ENCODE results near the gene VPS16. TPM values are rescaled to one million over a fixed set of nuclear protein-coding genes. Genes with fewer than 3 reads are reported as not detected.

The VPS16 gene
- total and polyA plus RNA-seq, 2 of the 8 experiments (the other 6 are each of a cell fraction or from before 2014, with no cell fraction given) = 23.8 to 25.9 TPM

GRCh38 chr20:2837221-2837960, 3.2 kb upstream of the VPS16 start:
- Histone ChIP-seq H2BK120ac (replicated peaks; ENCODE audit: low read depth, low read length) (no peak overlapping the region), H3K27ac (ENCODE audit: low read depth, low read length) (no peak overlapping the region), H4K20me1 (replicated peaks in 1 of 2; ENCODE audit: control insufficient read depth in 1 of 2, insufficient read depth in 2 of 2, low read length in 2 of 2) (peaks cover 0 to 5% of the 10 kb centered on the region in 2 experiments), H3K79me1 (ENCODE audit: low read depth, low read length) (no peaks in the 10 kb centered on the region), H3K9me3 (ENCODE audit: insufficient read depth in 2 of 2, low read depth in 1 of 2, low read length in 1 of 2) (peaks cover 0 to 6% of the 10 kb centered on the region in 2 experiments; a peak in 1 of 4 replicates), H3K14ac (ENCODE audit: insufficient read length) (no peak overlapping the region), H4K8ac (ENCODE audit: extremely low read depth, insufficient read depth, low read length) (no peak overlapping the region), H3K23me2 (ENCODE audit: low read depth, low read length) (peaks cover 9% of the 10 kb centered on the region; the same call in 1 of the 2 replicates), H3K79me2 (ENCODE audit: control insufficient read depth in 1 of 2, insufficient read depth in 2 of 2, low read length in 2 of 2) (no peaks in the 10 kb centered on the region), H3K23ac (ENCODE audit: insufficient read length) (no peak overlapping the region), H2BK20ac (ENCODE audit: low read length) (no peak overlapping the region), H3K4me1 (replicated peaks in 1 of 4; ENCODE audit: control insufficient read depth in 3 of 4, insufficient read depth in 4 of 4, low read length in 3 of 4) (no peaks in the 10 kb centered on the region; a peak in 1 of 7 replicates), H4K91ac (replicated peaks; ENCODE audit: insufficient read length, low read length) (no peak overlapping the region), H3K27me3 (replicated peaks in 1 of 4; ENCODE audit: control insufficient read depth in 3 of 4, extremely low read depth in 1 of 4, insufficient read depth in 3 of 4, low read length in 3 of 4) (peaks cover 5 to 20% (median 18%) of the 10 kb centered on the region in 4 experiments), H3K18ac (ENCODE audit: extremely low read depth, low read length) (no peak overlapping the region), H3K4ac (replicated peaks; ENCODE audit: insufficient read length, low read depth, low read length) (no peak overlapping the region), H3K9ac (replicated peaks in 1 of 4; ENCODE audit: extremely low read depth in 1 of 4, low read depth in 3 of 4, low read length in 3 of 4) (no peak overlapping the region), H3K56ac (replicated peaks; ENCODE audit: insufficient read length, low read depth, low read length) (no peak overlapping the region), H3K4me3 (ENCODE audit: extremely low read depth in 1 of 4, insufficient read depth in 2 of 4, low read depth in 3 of 4, low read length in 4 of 4) (no peak overlapping the region), H2BK12ac (ENCODE audit: low read depth, low read length) (no peak overlapping the region), H4K5ac (ENCODE audit: insufficient read length, low read depth, low read length) (no peak overlapping the region), H2AK5ac (ENCODE audit: low read depth, low read length) (no peak overlapping the region), H3K4me2 (ENCODE audit: insufficient read depth in 1 of 2, low read depth in 2 of 2, low read length in 2 of 2) (no peak overlapping the region), H2BK5ac (ENCODE audit: low read depth, low read length) (no peak overlapping the region), H2BK15ac (ENCODE audit: low read length) (no peak overlapping the region), H3K36me3 (ENCODE audit: control insufficient read depth in 2 of 4, insufficient read depth in 4 of 4, low read length in 3 of 4) (peaks cover 0 to 5% (median 0%) of the 10 kb centered on the region in 4 experiments; a peak in 1 of 8 replicates), H2AFZ (ENCODE audit: low read length) (no peak overlapping the region)
- FAIRE-seq (no peak), DNase-seq (ENCODE audit: low read depth in 1 of 2, low spot score in 2 of 2) (no peak)
- POLR2A ChIA-PET (ENCODE audit: partially characterized antibody) = interaction anchor here (0.6 kb wide), 1 partner anchor 16 kb away, joined by 5 read pairs; no protein-coding TSS in a partner anchor
- CTCF ChIA-PET (ENCODE audit: partially characterized antibody) = interaction anchor here (1.8 to 4.1 kb wide), 2 partner anchors 14 to 82 kb away, joined by 6 to 20 read pairs; no protein-coding TSS in a partner anchor
- WGBS, 2 experiments (ENCODE audit: extremely low coverage in 1 of 2, insufficient coverage in 1 of 2, insufficient read length in 1 of 2, insufficient replicate concordance in 2 of 2, low coverage in 1 of 2, low lambda C conversion rate in 2 of 2, missing lambda C conversion rate in 1 of 2) = 91% methylated on average over 6 of the region's 6 CpGs; no CpG with 5 or more reads in 1 of the 2 experiments
- TF ChIP-seq GABPA (IDR thresholded peaks at IDR 0.05; ENCODE audit: borderline replicate concordance, insufficient read depth, low read length) = no peak
- TF ChIP-seq ATF2 (IDR thresholded peaks at IDR 0.05; ENCODE audit: low read length) = no peak
- no peak for TF ChIP-seq RXRA (IDR thresholded peaks at IDR 0.05; ENCODE audit: insufficient read depth, low read depth, low read length)
- TF ChIP-seq TAF1 (IDR thresholded peaks at IDR 0.05; ENCODE audit: low read depth, low read length) = no peak
- no peak for TF ChIP-seq POLR2A (IDR thresholded peaks at IDR 0.05; ENCODE audit: control extremely low read depth in 1 of 2, low read depth in 2 of 2, low read length in 2 of 2)
- TF ChIP-seq TBP (IDR thresholded peaks at IDR 0.05; ENCODE audit: low read depth, low read length) = no peak
- no peak for TF ChIP-seq E2F6 (IDR thresholded peaks at IDR 0.05)
- TF ChIP-seq RAD21 (IDR thresholded peaks at IDR 0.05 in 1 of 2, conservative IDR thresholded peaks at IDR 0.05 in 1 of 2; ENCODE audit: low read depth in 2 of 2, low read length in 2 of 2) = no peak
- TF ChIP-seq SUZ12 (IDR thresholded peaks at IDR 0.05; ENCODE audit: low read length) = no peak
- no peak for TF ChIP-seq CREB1 (IDR thresholded peaks at IDR 0.05)
